ENCODE results near the gene SLCO3A1. TPM values are rescaled to one million over a fixed set of nuclear protein-coding genes. Genes with fewer than 3 reads are reported as not detected.

Gene SLCO3A1
- total RNA-seq, 1 experiment from 2014 or later = 5.1 TPM

- Histone ChIP-seq H2AFZ (ENCODE audit: low read depth, low read length, poor library complexity, severe bottlenecking) (no peak overlapping the region), H3K36me3 (ENCODE audit: control insufficient read depth in 1 of 2, insufficient read depth in 2 of 2, low read length in 2 of 2) (no peaks in the 10 kb centered on the region), H3K79me2 (ENCODE audit: insufficient read depth, low read length) (no peaks in the 10 kb centered on the region), H3K27me3 (ENCODE audit: insufficient read depth, low read length) (no peaks in the 10 kb centered on the region), H3K4me2 (ENCODE audit: low read length) (no peak overlapping the region), H3K9me3 (ENCODE audit: control insufficient read depth in 1 of 2, insufficient read depth in 1 of 2, low read depth in 1 of 2, low read length in 2 of 2) (no peaks in the 10 kb centered on the region), H4K20me1 (ENCODE audit: insufficient read depth) (no peaks in the 10 kb centered on the region), H3K4me1 (ENCODE audit: control insufficient read depth in 1 of 2, insufficient read depth in 2 of 2, low read length in 2 of 2) (peaks cover 0 to 12% of the 10 kb centered on the region in 2 experiments; a peak in 2 of 4 replicates), H3K4me3 (replicated peaks in 1 of 2; ENCODE audit: low read depth in 1 of 2, low read length in 2 of 2) (no peak overlapping the region), H3K9me2 (ENCODE audit: insufficient read depth) (no peaks in the 10 kb centered on the region), H3K9ac (ENCODE audit: low read length) (no peak overlapping the region), H3K27ac (ENCODE audit: low read depth, low read length) (no peak overlapping the region)
- DNase-seq (ENCODE audit: low read depth, low spot score) (no peak), ATAC-seq (no peak)
- intact Hi-C loops (cut with micrococcal nuclease) = no loop called here
- TF ChIP-seq YY1 (IDR thresholded peaks at IDR 0.05; ENCODE audit: extremely low read depth, insufficient replicate concordance, low read depth, low read length) (no peak), SRF (IDR thresholded peaks at IDR 0.05; ENCODE audit: low read depth) (no peak), SP1 (IDR thresholded peaks at IDR 0.05; ENCODE audit: low read depth) (no peak), EZH2phosphoT487 (IDR thresholded peaks at IDR 0.05; ENCODE audit: borderline replicate concordance) (no peak), TCF7L2 (IDR thresholded peaks at IDR 0.05; ENCODE audit: borderline replicate concordance, extremely low read depth, insufficient read depth, insufficient read length) (no peak), SIN3A (IDR thresholded peaks at IDR 0.05; ENCODE audit: low read depth) (no peak), FOSL1 (IDR thresholded peaks at IDR 0.05; ENCODE audit: low read depth) (no peak), RAD21 (IDR thresholded peaks at IDR 0.05; ENCODE audit: low read depth) (no peak), REST (IDR thresholded peaks at IDR 0.05; ENCODE audit: low read depth) (no peak)
- ChIA-PET POLR2A (no interaction called here), RAD21 (ENCODE audit: low non-redundant PET in 1 of 2, low total read pairs in 2 of 2, uncharacterized antibody in 2 of 2, unreplicated experiment in 2 of 2) (no interaction called here), CTCF (no interaction called here)
- BruUV-seq (replicated peaks) = no TSS peak
Measured at GRCh38 chr15:91891788-91892345, 38.4 kb downstream of the SLCO3A1 start.

Measured in HCT116 (cell line).